Activated naive CD8-positive, alpha-beta T cell (primary cell): Measurements from ENCODE around the gene CCDC192.

Source experiments
- H3K27ac Mint-ChIP-seq: one replicate; pipeline ENCODE4 v1.8.0; 2021; ENCODE audit warnings: mixed read lengths
- H3K27me3 Mint-ChIP-seq: one replicate; pipeline ENCODE4 v1.8.0; 2021; ENCODE audit warnings: mixed read lengths
- H3K36me3 Mint-ChIP-seq: one replicate; pipeline ENCODE4 v1.8.0; 2021; ENCODE audit warnings: mixed read lengths
- H3K4me1 Mint-ChIP-seq: one replicate; pipeline ENCODE4 v1.8.0; 2021; ENCODE audit warnings: low read depth, mixed read lengths
- H3K4me3 Mint-ChIP-seq: one replicate; pipeline ENCODE4 v1.8.0; 2021; ENCODE audit warnings: mild to moderate bottlenecking, mixed read lengths
- H3K9me3 Mint-ChIP-seq: one replicate; pipeline ENCODE4 v1.8.0; 2021; ENCODE audit warnings: low read depth, mixed read lengths

The CCDC192 gene

DNA sequence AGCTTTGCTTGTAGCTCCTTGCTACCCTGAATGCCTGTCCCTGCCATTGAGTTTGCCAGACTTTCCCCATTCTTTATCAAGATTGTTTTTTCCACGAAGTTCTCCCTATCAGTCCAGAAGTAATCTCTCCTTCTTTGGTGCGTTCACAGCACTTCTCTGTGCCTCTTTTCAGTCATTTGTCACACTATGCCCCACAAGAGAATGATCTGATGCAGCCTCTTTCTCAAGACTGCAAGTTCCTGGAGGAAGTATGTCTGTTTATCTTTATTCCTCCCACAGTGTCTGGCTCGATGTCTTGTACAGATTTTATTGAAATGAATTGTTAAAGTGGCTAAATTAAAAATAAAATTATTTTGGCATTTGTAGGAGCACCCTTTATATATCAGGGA lies 99.3 kb downstream of the CCDC192 start:
- Mint-ChIP-seq H3K27me3 (peaks cover 3% of the 10 kb centered on the region), H3K4me3 (no peak overlapping the region), H3K36me3 (no peaks in the 10 kb centered on the region), H3K27ac (no peak overlapping the region), H3K9me3 (no peaks in the 10 kb centered on the region), H3K4me1 (no peaks in the 10 kb centered on the region)

- Mint-ChIP-seq H3K9me3 (no peaks in the 10 kb centered on the region), H3K27me3 (peaks cover 4% of the 10 kb centered on the region), H3K27ac (no peak overlapping the region), H3K4me1 (no peaks in the 10 kb centered on the region), H3K36me3 (no peaks in the 10 kb centered on the region), H3K4me3 (no peak overlapping the region)
Observed at GRCh38 chr5:127804886-127805426, 101.8 kb downstream of the CCDC192 start.

DNA sequence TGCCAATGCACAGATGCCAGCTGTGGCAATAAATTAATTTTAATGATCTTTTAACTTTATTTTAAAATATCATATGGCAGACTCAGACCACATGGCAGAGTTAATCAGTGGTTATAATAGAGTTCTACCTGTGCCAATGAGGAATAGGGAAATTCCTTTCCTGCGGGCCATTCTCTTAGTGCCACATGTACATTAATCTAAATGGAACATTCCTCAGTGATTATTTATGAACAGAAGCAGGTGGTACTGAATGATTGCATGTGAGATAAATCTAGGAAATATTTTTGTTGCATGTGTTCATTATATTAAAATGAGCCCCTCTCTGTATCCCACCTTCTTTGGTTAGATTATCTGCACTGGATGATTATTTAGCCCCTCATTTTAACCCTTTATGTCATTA lies 102.3 kb downstream of the CCDC192 start:
- Mint-ChIP-seq H3K4me1 (no peaks in the 10 kb centered on the region), H3K27me3 (peaks cover 4% of the 10 kb centered on the region), H3K36me3 (no peaks in the 10 kb centered on the region), H3K9me3 (no peaks in the 10 kb centered on the region), H3K27ac (no peak overlapping the region), H3K4me3 (no peak overlapping the region)

- Mint-ChIP-seq H3K27me3 (peaks cover 4% of the 10 kb centered on the region), H3K9me3 (no peaks in the 10 kb centered on the region), H3K4me3 (no peak overlapping the region), H3K36me3 (no peaks in the 10 kb centered on the region), H3K27ac (no peak overlapping the region), H3K4me1 (no peaks in the 10 kb centered on the region)
Observed at GRCh38 chr5:127806776-127807175, 103.6 kb downstream of the CCDC192 start.

- Mint-ChIP-seq H3K4me3 (no peak overlapping the region), H3K4me1 (no peaks in the 10 kb centered on the region), H3K27me3 (peaks cover 4% of the 10 kb centered on the region), H3K36me3 (no peaks in the 10 kb centered on the region), H3K27ac (no peak overlapping the region), H3K9me3 (no peaks in the 10 kb centered on the region)
Observed at GRCh38 chr5:127809533-127809932, 106.3 kb downstream of the CCDC192 start.

DNA sequence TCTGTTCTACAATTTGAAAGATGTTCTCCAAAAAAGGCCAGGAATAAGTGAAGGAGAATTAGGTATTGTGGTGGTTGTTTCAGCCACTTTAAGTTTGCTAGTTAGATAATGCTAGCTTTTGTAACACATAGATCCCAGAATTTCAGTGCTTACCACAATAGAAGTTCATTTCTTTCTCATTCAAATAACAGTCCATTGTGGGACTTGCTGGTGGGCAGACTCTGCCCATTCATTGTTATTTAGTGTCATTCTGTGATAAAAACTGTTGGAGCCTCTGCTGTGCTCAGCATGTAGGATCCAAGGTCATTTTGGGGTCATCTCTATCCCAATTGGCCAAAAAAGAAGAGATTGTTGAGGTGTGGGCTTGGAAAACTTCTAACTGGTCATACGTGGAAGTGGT lies 106.8 kb downstream of the CCDC192 start:
- Mint-ChIP-seq H3K27me3 (peaks cover 6% of the 10 kb centered on the region), H3K36me3 (no peaks in the 10 kb centered on the region), H3K4me1 (no peaks in the 10 kb centered on the region), H3K9me3 (no peaks in the 10 kb centered on the region), H3K27ac (no peak overlapping the region), H3K4me3 (no peak overlapping the region)

DNA sequence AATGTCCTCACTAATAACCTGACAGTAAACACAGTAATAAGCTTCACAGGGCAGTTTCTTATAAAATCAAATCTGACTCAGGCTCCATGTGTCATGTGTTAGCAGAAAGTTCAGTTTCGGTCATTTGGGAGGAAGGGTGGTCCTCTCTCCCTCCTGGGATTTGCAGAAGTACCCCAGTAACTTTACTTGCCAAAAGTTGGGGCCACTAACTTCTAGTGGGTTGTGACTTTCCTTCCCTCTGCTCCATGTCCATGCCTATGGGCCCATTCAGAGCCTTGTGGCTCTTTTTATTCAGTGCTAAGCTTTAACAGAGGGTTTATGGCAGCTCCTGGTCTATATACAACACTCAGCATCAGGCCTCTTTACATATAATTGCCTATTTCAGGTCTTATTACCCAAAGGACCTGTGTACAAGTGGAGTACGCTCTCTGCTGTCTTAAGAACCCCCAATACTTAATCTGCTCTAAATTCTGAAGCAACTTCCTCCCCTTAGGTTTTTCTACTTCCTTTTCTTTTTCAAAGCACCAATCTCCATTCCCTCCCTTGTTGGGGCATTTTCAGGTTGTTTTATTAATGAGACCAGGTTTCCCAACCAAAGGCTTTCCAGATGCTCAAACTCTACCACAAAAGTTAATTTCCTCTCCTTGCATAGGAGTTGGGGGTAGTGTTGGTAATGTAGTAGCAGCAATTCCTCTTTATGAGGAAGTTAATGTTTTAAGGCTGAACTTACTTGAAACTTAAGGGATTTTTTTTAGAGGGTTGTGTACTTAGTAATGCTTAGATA lies 107.7 kb downstream of the CCDC192 start:
- no peak overlapping the region for H3K27ac Mint-ChIP-seq
- H3K9me3 Mint-ChIP-seq = no peaks in the 10 kb centered on the region
- no peaks in the 10 kb centered on the region for H3K36me3 Mint-ChIP-seq
- H3K27me3 Mint-ChIP-seq = peaks cover 9% of the 10 kb centered on the region
- H3K4me3 Mint-ChIP-seq = no peak overlapping the region
- H3K4me1 Mint-ChIP-seq = no peaks in the 10 kb centered on the region

- H3K36me3 Mint-ChIP-seq = no peaks in the 10 kb centered on the region
- H3K27me3 Mint-ChIP-seq = peaks cover 9% of the 10 kb centered on the region
- H3K9me3 Mint-ChIP-seq = no peaks in the 10 kb centered on the region
- H3K4me1 Mint-ChIP-seq = no peaks in the 10 kb centered on the region
- H3K4me3 Mint-ChIP-seq = no peak overlapping the region
- H3K27ac Mint-ChIP-seq = no peak overlapping the region
Observed at GRCh38 chr5:127812570-127812969, 109.4 kb downstream of the CCDC192 start.

GRCh38 chr5:127813633-127814587 lies 110.7 kb downstream of the CCDC192 start:
- H3K4me3 Mint-ChIP-seq = no peak overlapping the region
- H3K9me3 Mint-ChIP-seq = no peaks in the 10 kb centered on the region
- peaks cover 7% of the 10 kb centered on the region for H3K27me3 Mint-ChIP-seq
- no peak overlapping the region for H3K27ac Mint-ChIP-seq
- H3K36me3 Mint-ChIP-seq = no peaks in the 10 kb centered on the region
- H3K4me1 Mint-ChIP-seq = no peaks in the 10 kb centered on the region

GRCh38 chr5:127814588-127814973 lies 111.4 kb downstream of the CCDC192 start:
- Mint-ChIP-seq H3K4me1 (no peaks in the 10 kb centered on the region), H3K9me3 (no peaks in the 10 kb centered on the region), H3K36me3 (no peaks in the 10 kb centered on the region), H3K27me3 (peaks cover 6% of the 10 kb centered on the region), H3K27ac (no peak overlapping the region), H3K4me3 (no peak overlapping the region)

DNA sequence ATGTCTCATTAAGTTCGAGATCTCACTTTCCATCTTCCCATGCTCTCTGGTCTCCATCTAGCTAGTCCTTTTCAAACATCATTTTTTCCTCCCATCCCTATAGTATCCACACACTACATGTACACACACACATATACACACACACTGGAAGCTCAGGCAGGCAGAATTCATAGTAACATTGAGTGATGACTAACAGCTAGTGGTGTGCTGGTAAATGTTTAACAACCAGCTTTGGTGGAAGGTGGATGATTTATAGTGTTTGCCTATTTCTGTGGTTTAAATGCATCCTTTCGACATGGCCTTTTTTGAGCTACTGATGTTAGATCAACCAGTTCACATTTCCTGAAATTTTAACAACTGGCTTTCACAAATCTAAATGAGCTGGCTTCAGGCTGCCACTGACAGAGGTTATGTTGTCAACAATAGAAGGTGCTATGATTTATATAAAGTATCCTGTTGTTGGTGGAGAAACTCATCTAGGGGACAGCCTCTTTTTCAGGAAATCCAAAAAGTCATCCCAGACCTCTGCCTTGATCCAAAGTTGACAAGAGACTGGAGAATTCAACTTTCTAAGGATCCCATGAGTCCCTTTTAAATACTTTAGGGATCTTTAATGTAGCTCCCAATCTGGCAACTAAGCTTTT lies 117.8 kb downstream of the CCDC192 start:
- no peaks in the 10 kb centered on the region for H3K36me3 Mint-ChIP-seq
- H3K27me3 Mint-ChIP-seq = peaks cover 2% of the 10 kb centered on the region
- no peak overlapping the region for H3K27ac Mint-ChIP-seq
- no peaks in the 10 kb centered on the region for H3K9me3 Mint-ChIP-seq
- no peak overlapping the region for H3K4me3 Mint-ChIP-seq
- no peaks in the 10 kb centered on the region for H3K4me1 Mint-ChIP-seq

GRCh38 chr5:127821896-127822295 lies 118.7 kb downstream of the CCDC192 start:
- Mint-ChIP-seq H3K36me3 (no peaks in the 10 kb centered on the region), H3K4me1 (no peaks in the 10 kb centered on the region), H3K27ac (no peak overlapping the region), H3K9me3 (no peaks in the 10 kb centered on the region), H3K27me3 (peaks cover 2% of the 10 kb centered on the region), H3K4me3 (no peak overlapping the region)

GRCh38 chr5:127824126-127824525 lies 120.9 kb downstream of the CCDC192 start:
- Mint-ChIP-seq H3K9me3 (no peaks in the 10 kb centered on the region), H3K27me3 (peaks cover 4% of the 10 kb centered on the region), H3K4me3 (no peak overlapping the region), H3K4me1 (no peaks in the 10 kb centered on the region), H3K27ac (no peak overlapping the region), H3K36me3 (no peaks in the 10 kb centered on the region)

- Mint-ChIP-seq H3K27ac (no peak overlapping the region), H3K36me3 (no peaks in the 10 kb centered on the region), H3K4me1 (no peaks in the 10 kb centered on the region), H3K9me3 (no peaks in the 10 kb centered on the region), H3K4me3 (no peak overlapping the region), H3K27me3 (peaks cover 3% of the 10 kb centered on the region)
Observed at GRCh38 chr5:127826011-127826410, 122.8 kb downstream of the CCDC192 start.

DNA sequence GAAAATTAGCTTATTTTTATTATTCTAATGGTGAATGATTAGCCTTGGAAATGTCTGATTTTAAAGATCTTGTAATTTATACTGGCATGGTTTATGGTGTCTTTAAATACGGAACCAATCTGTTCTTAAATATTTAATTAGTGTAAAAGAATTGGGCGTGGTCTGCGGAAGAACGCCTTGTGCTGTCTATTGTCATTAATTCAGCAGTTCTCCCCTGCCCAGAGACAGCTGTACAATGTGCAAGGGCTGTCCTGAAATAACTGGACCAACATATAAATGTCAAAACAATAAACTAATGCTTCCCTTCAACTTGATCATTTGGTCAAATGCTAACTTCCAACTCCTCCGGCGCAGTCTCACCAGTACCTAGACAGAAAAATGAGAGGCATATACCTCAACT lies 124.3 kb downstream of the CCDC192 start:
- H3K4me3 Mint-ChIP-seq = no peak overlapping the region
- H3K27ac Mint-ChIP-seq = no peak overlapping the region
- H3K9me3 Mint-ChIP-seq = no peaks in the 10 kb centered on the region
- H3K4me1 Mint-ChIP-seq = no peaks in the 10 kb centered on the region
- peaks cover 3% of the 10 kb centered on the region for H3K27me3 Mint-ChIP-seq
- no peaks in the 10 kb centered on the region for H3K36me3 Mint-ChIP-seq
